Right forelimb (tissue), 1 donor: ENCODE results near the gene ATP11C.
"Not testable (repeated sequence)": the region's sequence is repeated elsewhere in the genome, so short reads cannot be mapped to it uniquely, and the experiment has no call there.

Experiments
- DNase-seq: peaks from one replicate; pipeline ENCODE4 v3.0.0-alpha.2; 2018

Gene ATP11C

GRCh38 chrX:139924069-139924695 lies 8.7 kb downstream of the ATP11C start:
- DNase-seq: no peak

GRCh38 chrX:139921142-139921541 lies 11.7 kb downstream of the ATP11C start:
- DNase-seq: not testable (repeated sequence)

GRCh38 chrX:139920316-139920715 lies 12.5 kb downstream of the ATP11C start:
- DNase-seq: no peak

GRCh38 chrX:139914421-139914820 lies 18.4 kb downstream of the ATP11C start:
- no peak for DNase-seq

GRCh38 chrX:139909712-139910111 lies 23.1 kb downstream of the ATP11C start:
- no peak for DNase-seq

GRCh38 chrX:139907078-139907477 lies 25.8 kb downstream of the ATP11C start:
- no peak for DNase-seq

GRCh38 chrX:139905743-139906142 lies 27.1 kb downstream of the ATP11C start:
- no peak for DNase-seq

- no peak for DNase-seq
Observed at GRCh38 chrX:139905051-139905450, 27.8 kb downstream of the ATP11C start.

- DNase-seq: no peak
Observed at GRCh38 chrX:139903210-139903609, 29.6 kb downstream of the ATP11C start.

- no peak for DNase-seq
Observed at GRCh38 chrX:139902559-139902958, 30.3 kb downstream of the ATP11C start.

- no peak for DNase-seq
Observed at GRCh38 chrX:139898334-139898733, 34.5 kb downstream of the ATP11C start.

GRCh38 chrX:139892512-139892911 lies 40.3 kb downstream of the ATP11C start:
- no peak for DNase-seq

- DNase-seq: no peak
Observed at GRCh38 chrX:139890991-139891700, 41.7 kb downstream of the ATP11C start.

GRCh38 chrX:139889760-139890159 lies 43.1 kb downstream of the ATP11C start:
- no peak for DNase-seq

GRCh38 chrX:139883984-139884383 lies 48.9 kb downstream of the ATP11C start:
- no peak for DNase-seq

GRCh38 chrX:139882299-139882698 lies 50.6 kb downstream of the ATP11C start:
- no peak for DNase-seq

- no peak for DNase-seq
Observed at GRCh38 chrX:139881572-139881971, 51.3 kb downstream of the ATP11C start.

- DNase-seq: no peak
Observed at GRCh38 chrX:139881130-139881529, 51.7 kb downstream of the ATP11C start.

- DNase-seq: no peak
Observed at GRCh38 chrX:139877710-139878414, 55.0 kb downstream of the ATP11C start.

- DNase-seq: no peak
Observed at GRCh38 chrX:139875841-139876240, 57.0 kb downstream of the ATP11C start.

GRCh38 chrX:139869796-139870195 lies 63.1 kb downstream of the ATP11C start:
- DNase-seq: no peak

GRCh38 chrX:139864640-139865039 lies 68.2 kb downstream of the ATP11C start:
- DNase-seq: no peak

GRCh38 chrX:139862208-139862607 lies 70.6 kb downstream of the ATP11C start:
- no peak for DNase-seq

- DNase-seq: not testable (repeated sequence)
Observed at GRCh38 chrX:139856826-139857225, 76.0 kb downstream of the ATP11C start.
